HG03045 (cell line): ENCODE data around the gene HPS1.

Experiments used
- ATAC-seq: cut with Tn5 transposase; IDR thresholded peaks from one replicate; pipeline ENCODE4 v1.9.1; 2021; ENCODE audit warnings: mild to moderate bottlenecking, moderate library complexity; ENCODE audit not compliant: unreplicated experiment

Gene HPS1

GRCh38 chr10:98370831-98371820 is 75.6 kb downstream of the HPS1 start:
- no peak for ATAC-seq

GRCh38 chr10:98369801-98370200 is 76.9 kb downstream of the HPS1 start:
- ATAC-seq, result no peak

GRCh38 chr10:98368644-98369043 is 78.1 kb downstream of the HPS1 start:
- ATAC-seq, result no peak

GRCh38 chr10:98367604-98368451 is 78.9 kb downstream of the HPS1 start:
- ATAC-seq, result no peak
